ENCODE results near the gene CLIC5.

CLIC5 gene

GRCh38 chr6:45892196-45892595 lies 123.5 kb downstream of the CLIC5 start:
- DNase-seq (ENCODE audit: low read depth) = no peak

DNA sequence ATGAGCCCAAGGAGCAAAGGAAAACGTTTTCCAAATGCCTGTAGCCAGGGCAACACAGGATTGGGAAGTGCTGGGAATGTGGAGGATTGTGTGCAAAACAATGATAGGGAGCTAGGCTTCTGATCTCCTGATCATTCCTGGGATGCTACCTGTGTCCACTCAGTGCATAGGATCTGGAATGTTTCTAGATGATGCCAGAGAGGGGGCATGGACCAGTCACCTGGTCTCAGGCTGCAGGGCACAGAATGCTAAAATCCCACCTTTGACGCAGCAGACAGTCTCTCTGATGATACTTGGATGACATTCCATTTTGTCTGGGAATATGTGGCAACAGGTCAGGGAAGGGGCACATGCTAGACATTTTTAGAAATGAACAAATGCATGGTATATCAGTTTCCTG lies 128.9 kb downstream of the CLIC5 start:
- DNase-seq (ENCODE audit: low read depth) = no peak

- DNase-seq (ENCODE audit: low read depth) = no peak
Observed at GRCh38 chr6:45884336-45884735, 131.3 kb downstream of the CLIC5 start.

DNA sequence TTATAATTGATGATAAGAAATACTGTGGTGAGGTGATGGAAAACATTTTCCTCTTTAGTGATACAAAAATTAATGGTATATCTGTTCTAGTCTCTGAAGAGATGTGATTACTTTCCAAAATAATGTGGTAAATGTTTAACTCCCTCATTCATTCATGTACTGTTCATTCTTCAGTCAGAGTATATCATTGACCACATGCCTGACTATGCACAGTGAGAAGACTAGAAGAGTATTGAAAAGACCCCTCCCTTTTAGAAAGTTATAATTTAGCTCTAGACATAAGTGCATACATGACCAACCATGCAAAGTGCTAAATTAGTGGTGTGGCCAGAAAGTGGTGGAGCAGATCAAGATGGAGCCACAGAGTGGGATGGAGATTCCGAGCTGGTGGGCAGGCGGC lies 133.0 kb downstream of the CLIC5 start:
- DNase-seq (ENCODE audit: low read depth) = no peak

DNA sequence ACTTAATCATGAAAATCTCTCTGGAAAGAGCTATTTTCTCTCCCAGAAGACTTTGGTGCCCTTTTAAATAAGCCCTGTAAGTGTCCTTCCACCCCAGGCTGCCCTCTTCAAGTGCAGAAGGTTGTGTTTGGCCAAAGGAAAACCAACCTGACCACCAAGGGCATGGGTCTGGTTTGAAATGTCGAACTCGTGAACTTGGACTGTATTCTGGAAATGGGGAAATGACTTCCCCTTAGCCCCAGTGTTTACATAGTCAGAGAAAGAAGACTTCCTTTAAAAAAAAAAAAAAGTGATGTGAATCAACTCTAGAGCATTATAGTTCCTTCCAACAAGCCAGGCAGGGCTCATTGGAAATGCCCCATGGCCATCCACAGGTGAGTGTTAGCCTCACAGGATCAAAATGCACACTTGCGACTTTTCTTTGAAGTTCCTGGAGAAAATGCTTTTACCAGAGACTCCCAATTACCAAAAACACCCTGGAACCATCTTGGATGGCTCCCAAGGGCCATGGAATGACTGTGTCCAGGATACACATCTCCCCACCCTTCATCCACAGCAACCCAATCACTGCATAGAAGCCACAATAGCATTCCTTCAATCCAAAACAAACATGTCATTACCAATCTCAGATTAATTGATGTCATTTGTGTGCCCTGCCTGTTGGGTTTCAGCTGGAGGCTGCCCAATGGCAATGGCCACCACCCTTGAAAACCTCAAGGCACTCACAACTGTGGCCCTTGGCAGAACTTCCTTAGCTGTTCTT lies 133.8 kb downstream of the CLIC5 start:
- DNase-seq (ENCODE audit: low read depth) = no peak

- no peak for DNase-seq (ENCODE audit: low read depth)
Observed at GRCh38 chr6:45880676-45881075, 135.0 kb downstream of the CLIC5 start.

DNA sequence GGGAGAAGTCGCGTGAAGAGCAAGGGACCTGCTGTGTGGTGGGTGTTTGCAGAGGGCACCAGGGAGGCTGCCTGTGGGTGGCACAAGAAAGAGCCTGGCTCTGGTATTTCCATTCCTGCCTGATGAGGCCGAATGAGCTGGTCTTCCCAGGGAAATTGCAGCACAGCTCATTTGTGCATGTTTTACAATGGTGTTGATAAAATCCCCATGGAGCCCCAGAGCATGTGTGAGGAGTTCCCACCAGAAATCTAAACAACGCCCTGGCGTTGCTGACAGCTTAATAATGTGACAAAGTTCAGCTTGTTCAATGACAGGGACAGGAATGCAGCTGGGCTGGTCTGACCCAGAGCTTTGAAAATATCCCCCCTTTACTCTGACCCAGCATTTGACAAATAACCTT lies 135.5 kb downstream of the CLIC5 start:
- DNase-seq (ENCODE audit: low read depth) = no peak

GRCh38 chr6:45877970-45878590 lies 137.6 kb downstream of the CLIC5 start:
- DNase-seq (ENCODE audit: low read depth) = no peak

- DNase-seq (ENCODE audit: low read depth) = no peak
Observed at GRCh38 chr6:45872827-45873365, 142.8 kb downstream of the CLIC5 start.

- no peak for DNase-seq (ENCODE audit: low read depth)
Observed at GRCh38 chr6:45870531-45870930, 145.1 kb downstream of the CLIC5 start.

DNA sequence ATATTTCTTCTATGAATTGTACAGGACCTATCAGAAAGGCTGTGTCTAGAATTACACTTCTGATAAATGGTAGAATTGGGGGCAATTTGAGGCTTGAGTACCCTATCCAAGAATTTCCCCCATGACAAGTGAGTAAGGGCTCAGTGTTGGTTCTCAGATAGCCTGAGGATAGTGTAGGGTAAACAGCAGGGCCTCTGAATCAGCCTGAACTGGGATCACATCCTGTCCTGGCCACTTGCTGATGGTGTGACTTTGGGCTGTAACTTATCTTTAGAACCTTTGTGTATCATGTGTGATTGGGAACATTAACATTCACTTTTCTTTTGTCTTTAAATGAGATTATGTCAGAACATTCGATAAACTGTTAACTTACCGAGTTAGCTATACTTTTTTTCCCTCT lies 151.0 kb downstream of the CLIC5 start:
- no peak for DNase-seq (ENCODE audit: low read depth)

DNA sequence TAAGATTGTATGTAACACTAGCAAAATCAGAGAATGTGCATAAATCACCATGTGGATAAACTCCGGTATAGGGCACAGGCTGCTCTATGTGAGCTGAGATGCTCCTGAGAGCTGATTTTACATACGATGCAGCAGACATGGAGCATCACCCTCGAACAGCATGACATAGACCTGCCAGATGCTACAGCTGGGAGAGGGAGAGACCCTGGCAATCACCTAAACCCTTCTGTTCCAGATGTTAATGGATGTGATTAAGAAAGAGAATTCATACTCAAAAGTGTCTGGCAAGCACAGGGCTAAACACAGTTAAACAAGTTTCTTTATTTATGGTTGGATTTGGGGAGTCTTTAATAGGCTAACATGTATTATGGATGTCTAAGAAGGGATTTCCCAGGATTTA lies 157.0 kb downstream of the CLIC5 start:
- no peak for DNase-seq (ENCODE audit: low read depth)

GRCh38 chr6:45857827-45858226 lies 157.8 kb downstream of the CLIC5 start:
- no peak for DNase-seq (ENCODE audit: low read depth)

DNA sequence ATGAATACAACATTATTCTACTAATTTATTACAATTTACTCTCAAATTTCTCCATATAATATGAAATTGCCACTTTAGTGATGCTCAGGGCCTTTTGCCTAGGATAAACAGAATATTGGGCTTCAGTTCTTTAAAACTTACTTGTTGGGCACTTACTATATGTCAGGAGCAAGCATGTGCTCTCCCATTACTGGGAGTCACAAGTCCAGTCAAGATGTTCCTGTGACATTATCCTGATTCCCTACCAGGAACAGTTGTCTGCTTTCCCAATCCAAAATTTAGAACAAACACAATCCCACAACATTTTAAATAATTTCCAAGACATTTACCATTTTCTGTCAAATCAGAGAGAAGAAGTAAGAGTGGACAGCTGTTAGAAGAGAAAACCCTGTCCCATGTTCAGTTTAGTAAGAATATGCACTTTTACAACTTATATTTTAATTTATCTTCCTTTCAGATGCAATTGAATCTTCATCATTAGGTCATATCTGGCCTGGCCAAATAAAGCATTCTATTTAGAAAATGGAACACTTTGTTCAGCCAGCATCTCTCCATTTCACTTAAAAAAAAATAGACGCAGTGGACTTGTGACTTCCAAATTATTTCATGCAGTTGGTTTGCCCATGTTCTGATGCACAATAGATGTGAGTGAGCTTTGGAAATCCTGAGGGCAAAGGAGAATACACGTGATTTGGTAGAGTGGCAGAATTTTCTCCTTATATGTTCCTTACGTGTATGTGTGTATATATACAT lies 159.8 kb downstream of the CLIC5 start:
- no peak for DNase-seq (ENCODE audit: low read depth)

GRCh38 chr6:45854149-45854742 lies 161.4 kb downstream of the CLIC5 start:
- DNase-seq (ENCODE audit: low read depth) = no peak

DNA sequence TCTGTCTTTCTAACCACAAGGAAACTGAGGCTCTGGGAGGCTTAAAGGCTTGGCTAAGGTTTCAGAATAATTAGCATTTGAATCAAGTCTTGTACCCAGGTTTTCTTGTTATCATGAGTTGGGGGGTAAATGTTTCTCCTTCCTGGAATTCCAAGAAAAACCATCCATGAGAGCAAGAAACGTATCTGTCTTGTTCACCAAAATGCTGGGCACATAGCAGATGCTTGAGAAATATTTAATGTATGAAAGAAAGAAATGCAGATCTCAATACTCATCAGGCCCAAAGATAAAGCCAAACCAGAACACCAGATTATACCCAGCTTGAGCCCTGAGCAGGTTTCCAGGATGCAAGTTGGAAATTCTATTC lies 164.6 kb downstream of the CLIC5 start:
- DNase-seq (ENCODE audit: low read depth) = no peak

DNA sequence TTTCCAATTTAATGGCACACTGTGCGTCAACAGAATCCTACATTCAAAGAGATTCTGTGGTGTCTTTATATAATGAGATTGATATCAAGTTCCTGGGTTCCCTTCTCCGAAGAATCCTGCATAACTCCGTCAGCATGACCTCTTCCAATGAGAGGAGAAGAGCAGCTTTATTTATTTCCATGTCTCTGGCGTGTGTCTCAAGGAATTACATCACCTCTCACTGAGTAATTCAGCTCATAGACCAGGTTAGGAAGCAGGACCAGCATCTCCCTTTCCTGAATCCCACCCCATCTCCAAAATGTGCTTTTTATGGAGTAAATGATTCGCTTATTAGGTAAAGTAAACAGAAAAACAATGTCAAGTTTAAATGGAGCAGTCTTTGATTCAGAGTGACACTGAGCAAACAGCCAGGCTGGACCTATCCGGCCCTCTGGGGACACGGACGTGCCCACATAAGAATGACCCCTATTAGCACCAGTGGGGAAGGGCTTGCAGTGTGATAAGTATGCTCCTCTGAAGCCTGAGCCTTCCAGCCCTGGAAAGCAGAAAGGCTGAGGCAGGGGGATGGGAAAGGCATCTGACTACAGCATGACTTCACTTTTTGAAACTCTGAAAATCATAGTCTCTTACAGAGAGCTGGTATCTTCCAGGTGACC lies 165.2 kb downstream of the CLIC5 start:
- DNase-seq (ENCODE audit: low read depth) = no peak

GRCh38 chr6:45845567-45845966 lies 170.1 kb downstream of the CLIC5 start:
- no peak for DNase-seq (ENCODE audit: low read depth)

- no peak for DNase-seq (ENCODE audit: low read depth)
Observed at GRCh38 chr6:45844986-45845385, 170.7 kb downstream of the CLIC5 start.

- no peak for DNase-seq (ENCODE audit: low read depth)
Observed at GRCh38 chr6:45843848-45844521, 171.7 kb downstream of the CLIC5 start.

DNA sequence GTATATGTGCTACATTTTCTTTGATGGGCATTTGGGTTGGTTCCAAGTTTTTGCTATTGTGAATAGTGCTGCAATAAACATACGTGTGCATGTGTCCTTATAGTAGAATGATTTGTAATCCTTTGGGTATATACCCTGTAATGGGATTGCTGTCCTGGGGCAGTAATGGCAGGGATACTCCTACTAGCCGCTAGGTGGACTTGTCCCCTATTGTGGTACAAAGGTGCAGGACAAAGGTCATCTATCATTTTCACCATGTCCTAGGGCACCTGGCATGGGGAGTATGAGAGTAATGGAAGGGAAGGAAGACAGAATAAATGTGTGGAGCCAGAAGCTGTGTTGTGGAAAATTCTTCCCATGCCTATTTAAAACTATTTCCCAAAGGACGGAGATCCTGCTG lies 174.6 kb downstream of the CLIC5 start:
- no peak for DNase-seq (ENCODE audit: low read depth)

DNA sequence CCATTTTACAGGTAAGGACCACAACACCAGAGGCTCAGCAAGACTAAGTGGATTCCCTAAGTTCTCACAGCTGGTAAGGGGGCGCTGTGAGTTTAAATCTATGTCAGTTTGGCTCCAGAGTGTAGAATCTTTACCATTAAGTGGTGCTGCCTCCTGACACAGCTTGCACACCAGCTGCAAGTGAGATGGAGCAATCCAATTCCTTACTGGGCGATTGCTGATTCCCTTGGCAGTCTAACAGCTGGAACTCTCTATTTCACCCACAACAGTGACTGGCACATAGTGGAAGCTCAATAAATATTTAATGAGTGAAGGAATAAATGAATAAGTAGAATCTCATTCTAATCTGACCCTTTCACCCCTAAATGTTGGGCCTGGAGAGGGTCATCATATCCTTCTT lies 176.7 kb downstream of the CLIC5 start:
- no peak for DNase-seq (ENCODE audit: low read depth)
